Mucosa of rectum (tissue), 2 donors: ENCODE results near the gene CHAMP1.

Experiments
- H3K27ac ChIP-seq, 2 donors: one replicate each; pipeline ENCODE4 v1.7.0; 2013; ENCODE audit warnings: inconsistent platforms in 2 of 2, low read depth in 2 of 2, low read length in 2 of 2
- H3K27me3 ChIP-seq, 2 donors: one replicate each; pipeline ENCODE4 v1.7.0; 2013; ENCODE audit warnings: low read length in 2 of 2; ENCODE audit not compliant: control insufficient read depth in 2 of 2, insufficient read depth in 2 of 2
- H3K36me3 ChIP-seq, 2 donors: one replicate each; pipeline ENCODE4 v1.7.0; 2013; ENCODE audit warnings: low read length in 2 of 2; ENCODE audit not compliant: control insufficient read depth in 2 of 2, insufficient read depth in 2 of 2
- H3K4me1 ChIP-seq, 2 donors: one replicate each; pipeline ENCODE4 v1.7.0; 2013; ENCODE audit warnings: low read length in 2 of 2, mild to moderate bottlenecking in 1 of 2; ENCODE audit not compliant: control insufficient read depth in 2 of 2, insufficient read depth in 2 of 2
- H3K4me3 ChIP-seq, 2 donors: one replicate each; pipeline ENCODE4 v1.7.0; 2013; ENCODE audit warnings: low read length in 2 of 2
- H3K9ac ChIP-seq, 2 donors: one replicate each; pipeline ENCODE4 v1.7.0; 2013; ENCODE audit warnings: low read length in 2 of 2, low read depth in 1 of 2, mild to moderate bottlenecking in 1 of 2
- H3K9me3 ChIP-seq, 2 donors: one replicate each; pipeline ENCODE4 v1.7.0; 2013; ENCODE audit warnings: low read length in 2 of 2; ENCODE audit not compliant: control insufficient read depth in 2 of 2
- donor health status: healthy.
- donor health status: Normal muscosa, but diverticular disease.

CHAMP1 gene

GRCh38 chr13:114281351-114282040 lies 32.8 kb upstream of the CHAMP1 start, which contains the start of gene UPF3A:
TSS of gene UPF3A (plus strand) at chr13:114281601. CDS start at chr13:114281640, 39 bp downstream.
- H3K36me3 ChIP-seq = peaks cover 5% of the 10 kb centered on the region in 2 donors
- H3K4me1 ChIP-seq = peaks cover 9 to 13% of the 10 kb centered on the region in 2 donors
- H3K27ac ChIP-seq = peak within 1 kb of the TSS; percentile 97
- H3K9me3 ChIP-seq = no peaks in the 10 kb centered on the region
- peak within 1 kb of the TSS; percentile 90 to 96 for H3K4me3 ChIP-seq
- H3K27me3 ChIP-seq = no peaks in the 10 kb centered on the region
- H3K9ac ChIP-seq = peak within 1 kb of the TSS; percentile 80 to 86

- peak overlapping the region; percentile 68 to 77 for H3K9ac ChIP-seq
- no peaks in the 10 kb centered on the region for H3K9me3 ChIP-seq
- H3K36me3 ChIP-seq = peaks cover 9% of the 10 kb centered on the region in 2 donors
- peaks cover 9 to 13% of the 10 kb centered on the region in 2 donors for H3K4me1 ChIP-seq
- peak overlapping the region; percentile 83 to 90 for H3K4me3 ChIP-seq
- no peaks in the 10 kb centered on the region for H3K27me3 ChIP-seq
- H3K27ac ChIP-seq = peak overlapping the region; percentile 80 to 81
Measured at GRCh38 chr13:114282041-114282670, 32.1 kb upstream of the CHAMP1 start.

- H3K27ac ChIP-seq = no peak overlapping the region
Measured at GRCh38 chr13:114283576-114283975, 30.7 kb upstream of the CHAMP1 start.

GRCh38 chr13:114284680-114285079 lies 29.6 kb upstream of the CHAMP1 start:
- no peak overlapping the region for H3K4me3 ChIP-seq
- H3K4me1 ChIP-seq = peaks cover 9 to 13% of the 10 kb centered on the region in 2 donors
- H3K9me3 ChIP-seq = no peaks in the 10 kb centered on the region
- no peak overlapping the region for H3K9ac ChIP-seq
- H3K27me3 ChIP-seq = no peaks in the 10 kb centered on the region
- peaks cover 15 to 18% of the 10 kb centered on the region in 2 donors for H3K36me3 ChIP-seq
- H3K27ac ChIP-seq = no peak overlapping the region

More at GRCh38 chr13:114283576-114283975, 30.7 kb upstream of the CHAMP1 start:
- no peaks in the 10 kb centered on the region for H3K27me3 ChIP-seq
- no peak overlapping the region for H3K4me3 ChIP-seq
- H3K9me3 ChIP-seq = no peaks in the 10 kb centered on the region
- H3K36me3 ChIP-seq = peaks cover 12 to 15% of the 10 kb centered on the region in 2 donors
- H3K4me1 ChIP-seq = peaks cover 9 to 13% of the 10 kb centered on the region in 2 donors
- H3K9ac ChIP-seq = no peak overlapping the region

GRCh38 chr13:114285166-114285808 lies 29.0 kb upstream of the CHAMP1 start:
- H3K27ac ChIP-seq = no peak overlapping the region
- H3K4me3 ChIP-seq = no peak overlapping the region
- peaks cover 21 to 24% of the 10 kb centered on the region in 2 donors for H3K36me3 ChIP-seq
- no peaks in the 10 kb centered on the region for H3K27me3 ChIP-seq
- no peak overlapping the region for H3K9ac ChIP-seq
- H3K9me3 ChIP-seq = no peaks in the 10 kb centered on the region
- peaks cover 5 to 13% of the 10 kb centered on the region in 2 donors for H3K4me1 ChIP-seq

GRCh38 chr13:114286808-114287207 lies 27.5 kb upstream of the CHAMP1 start:
- H3K36me3 ChIP-seq = peaks cover 24 to 26% of the 10 kb centered on the region in 2 donors
- no peak overlapping the region for H3K27ac ChIP-seq
- H3K9me3 ChIP-seq = no peaks in the 10 kb centered on the region

GRCh38 chr13:114288157-114288591 lies 26.1 kb upstream of the CHAMP1 start:
- peaks cover 32 to 35% of the 10 kb centered on the region in 2 donors for H3K36me3 ChIP-seq
- H3K27ac ChIP-seq = no peak overlapping the region
- H3K4me1 ChIP-seq = no peaks in the 10 kb centered on the region
- no peak overlapping the region for H3K4me3 ChIP-seq
- H3K9me3 ChIP-seq = no peaks in the 10 kb centered on the region
- H3K9ac ChIP-seq = no peak overlapping the region
- no peaks in the 10 kb centered on the region for H3K27me3 ChIP-seq

More at GRCh38 chr13:114286808-114287207, 27.5 kb upstream of the CHAMP1 start:
- Histone ChIP-seq H3K27me3 (no peaks in the 10 kb centered on the region), H3K9ac (no peak overlapping the region), H3K4me3 (no peak overlapping the region), H3K4me1 (peaks cover 3 to 7% of the 10 kb centered on the region in 2 donors)

GRCh38 chr13:114296448-114296847 lies 17.9 kb upstream of the CHAMP1 start:
- Histone ChIP-seq H3K4me3 (no peak overlapping the region), H3K4me1 (no peaks in the 10 kb centered on the region), H3K36me3 (peaks cover 31 to 48% of the 10 kb centered on the region in 2 donors), H3K9me3 (no peaks in the 10 kb centered on the region), H3K27ac (no peak overlapping the region), H3K9ac (no peak overlapping the region), H3K27me3 (no peaks in the 10 kb centered on the region)

GRCh38 chr13:114296902-114297301 lies 17.4 kb upstream of the CHAMP1 start:
- peaks cover 31 to 51% of the 10 kb centered on the region in 2 donors for H3K36me3 ChIP-seq
- H3K9ac ChIP-seq = no peak overlapping the region
- H3K27ac ChIP-seq = no peak overlapping the region

GRCh38 chr13:114298866-114299265 lies 15.4 kb upstream of the CHAMP1 start:
- Histone ChIP-seq H3K9me3 (no peaks in the 10 kb centered on the region), H3K36me3 (peaks cover 31 to 53% of the 10 kb centered on the region in 2 donors), H3K9ac (no peak overlapping the region), H3K4me3 (no peak overlapping the region), H3K27me3 (no peaks in the 10 kb centered on the region), H3K4me1 (no peaks in the 10 kb centered on the region), H3K27ac (no peak overlapping the region)

More at GRCh38 chr13:114296902-114297301, 17.4 kb upstream of the CHAMP1 start:
- no peaks in the 10 kb centered on the region for H3K9me3 ChIP-seq
- no peaks in the 10 kb centered on the region for H3K4me1 ChIP-seq
- no peak overlapping the region for H3K4me3 ChIP-seq
- no peaks in the 10 kb centered on the region for H3K27me3 ChIP-seq
